Activated T-helper 1 cell treated with anti-CD3 and anti-CD28 coated beads, Interleukin-12 subunit alpha, Interleukin-12 subunit beta, Interleukin-2, Interleukin-4 antibody, amounts not matched to agents 30 ng/mL and 10 ng/mL and 1 ng/mL, durations not matched to agents 14 hours and 24 hours and 36 hours (primary cell): ENCODE results near the gene HASPIN. TPM values are rescaled to one million over a fixed set of nuclear protein-coding genes. Genes with fewer than 3 reads are reported as not detected.

Source experiments
- DNase-seq: peaks from one replicate; pipeline ENCODE4 v3.0.0; 2021; ENCODE audit warnings: low spot score
- H3K27ac Mint-ChIP-seq: one replicate; pipeline ENCODE4 v1.8.0; 2021; ENCODE audit warnings: mild to moderate bottlenecking, mixed read lengths
- H3K27me3 Mint-ChIP-seq: one replicate; pipeline ENCODE4 v1.8.0; 2022; ENCODE audit warnings: mild to moderate bottlenecking, moderate library complexity, mixed read lengths; ENCODE audit not compliant: insufficient read depth
- H3K36me3 Mint-ChIP-seq: one replicate; pipeline ENCODE4 v1.8.0; 2021; ENCODE audit warnings: low read depth, mixed read lengths
- H3K4me1 Mint-ChIP-seq: one replicate; pipeline ENCODE4 v1.8.0; 2021; ENCODE audit warnings: low read depth, mixed read lengths
- H3K4me3 Mint-ChIP-seq: one replicate; pipeline ENCODE4 v1.8.0; 2021; ENCODE audit warnings: mild to moderate bottlenecking, moderate library complexity, mixed read lengths
- H3K9me3 Mint-ChIP-seq: one replicate; pipeline ENCODE4 v1.8.0; 2021; ENCODE audit warnings: mixed read lengths
- intact Hi-C: fragments of 100-400 bp; cut with micrococcal nuclease; formaldehyde crosslinking; loops from one replicate; pipeline ENCODE4 v1.15.1; 2024
- total RNA-seq: library from RNA; stranded (reverse); gene quantifications from 2 replicates; pipeline ENCODE4 v1.2.3, GENCODE V29; 2022

Gene HASPIN
- total RNA-seq, 1 donor from 2014 or later, result 26.1 TPM

GRCh38 chr17:3750296-3750695, 26.6 kb downstream of the HASPIN start:
- H3K36me3 Mint-ChIP-seq, result no peaks in the 10 kb centered on the region
- H3K4me3 Mint-ChIP-seq, result peak overlapping the region; percentile 67
- H3K27me3 Mint-ChIP-seq, result peaks cover 7% of the 10 kb centered on the region
- DNase-seq, result no peak
- intact Hi-C loops, result loop anchor here (2.0 kb wide), 2 partner anchors 13 to 15 kb away; no protein-coding TSS in a partner anchor
- no peaks in the 10 kb centered on the region for H3K9me3 Mint-ChIP-seq
- H3K4me1 Mint-ChIP-seq, result peaks cover 30% of the 10 kb centered on the region
- H3K27ac Mint-ChIP-seq, result peak overlapping the region; percentile 84

GRCh38 chr17:3750926-3751325, 27.2 kb downstream of the HASPIN start:
- Mint-ChIP-seq H3K36me3 (no peaks in the 10 kb centered on the region), H3K9me3 (no peaks in the 10 kb centered on the region), H3K27ac (peak overlapping the region; percentile 84), H3K4me3 (peak overlapping the region; percentile 67), H3K4me1 (peaks cover 30% of the 10 kb centered on the region), H3K27me3 (peaks cover 2% of the 10 kb centered on the region)
- DNase-seq, result peak; percentile 44
- intact Hi-C loops, result loop anchor here (2.0 kb wide), 2 partner anchors 14 kb away; no protein-coding TSS in a partner anchor

GRCh38 chr17:3751836-3752235, 28.1 kb downstream of the HASPIN start:
- Mint-ChIP-seq H3K4me3 (no peak overlapping the region), H3K36me3 (no peaks in the 10 kb centered on the region), H3K9me3 (no peaks in the 10 kb centered on the region), H3K4me1 (peaks cover 30% of the 10 kb centered on the region), H3K27me3 (peaks cover 3% of the 10 kb centered on the region), H3K27ac (no peak overlapping the region)
- intact Hi-C loops, result loop anchor here (2.0 kb wide), 2 partner anchors 13 to 15 kb away; no protein-coding TSS in a partner anchor
- DNase-seq, result no peak

DNA sequence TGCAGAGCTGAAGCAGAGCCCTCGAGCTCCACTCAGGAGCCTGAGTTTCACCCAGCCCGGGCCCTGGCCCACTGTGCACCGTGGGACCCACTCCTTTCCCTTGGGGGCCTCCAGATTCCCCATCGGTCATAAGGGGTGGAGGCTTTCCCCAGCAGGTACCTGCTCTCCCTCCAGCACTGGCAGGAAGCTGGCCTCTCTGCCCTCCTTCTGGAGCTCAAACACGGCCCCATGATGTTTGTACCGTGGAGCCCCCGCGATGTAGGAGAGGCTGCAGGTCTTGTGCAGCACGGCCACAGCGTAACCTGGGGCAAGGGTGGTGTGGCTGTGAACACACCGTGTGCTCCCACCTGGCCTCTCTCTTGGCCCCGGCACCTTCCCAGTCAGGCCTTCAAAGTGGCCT, 29.9 kb downstream of the HASPIN start:
- no peak for DNase-seq
- peaks cover 3% of the 10 kb centered on the region for H3K36me3 Mint-ChIP-seq
- peaks cover 3% of the 10 kb centered on the region for H3K27me3 Mint-ChIP-seq
- H3K27ac Mint-ChIP-seq, result no peak overlapping the region
- intact Hi-C loops, result no loop called here
- H3K9me3 Mint-ChIP-seq, result no peaks in the 10 kb centered on the region
- no peak overlapping the region for H3K4me3 Mint-ChIP-seq
- H3K4me1 Mint-ChIP-seq, result peaks cover 27% of the 10 kb centered on the region

DNA sequence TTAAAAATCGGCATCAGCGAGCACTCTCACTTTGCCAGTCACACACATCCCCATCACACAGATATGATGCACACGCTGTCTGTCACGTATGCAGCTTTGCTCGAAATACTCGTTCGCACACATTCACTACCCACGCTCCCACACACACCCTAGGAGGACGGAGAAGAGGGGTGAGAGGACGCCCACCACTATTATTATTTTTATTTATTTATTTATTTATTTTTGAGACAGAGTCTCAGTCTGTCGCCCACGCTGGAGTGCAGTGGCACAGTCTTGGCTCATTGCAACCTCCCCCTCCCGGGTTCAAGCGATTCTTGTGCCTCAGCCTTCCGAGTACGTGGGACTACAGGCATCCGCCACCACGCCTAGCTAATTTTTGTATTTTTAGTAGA, 30.4 kb downstream of the HASPIN start:
- peaks cover 23% of the 10 kb centered on the region for H3K4me1 Mint-ChIP-seq
- no peaks in the 10 kb centered on the region for H3K9me3 Mint-ChIP-seq
- peaks cover 3% of the 10 kb centered on the region for H3K36me3 Mint-ChIP-seq
- H3K27me3 Mint-ChIP-seq, result peaks cover 3% of the 10 kb centered on the region
- DNase-seq, result no peak
- no peak overlapping the region for H3K27ac Mint-ChIP-seq
- intact Hi-C loops, result no loop called here
- peak overlapping the region; percentile 15 for H3K4me3 Mint-ChIP-seq

- intact Hi-C loops, result loop anchor here (1.0 kb wide), 1 partner anchor 9 kb away; no protein-coding TSS in a partner anchor
Measured at GRCh38 chr17:3754458-3755334, 31.0 kb downstream of the HASPIN start.

GRCh38 chr17:3755335-3756030, 31.8 kb downstream of the HASPIN start:
- intact Hi-C loops, result loop anchor here (1.0 kb wide), 1 partner anchor 8 kb away; no protein-coding TSS in a partner anchor
- Mint-ChIP-seq H3K27me3 (peaks cover 3% of the 10 kb centered on the region), H3K4me3 (no peak overlapping the region), H3K27ac (no peak overlapping the region), H3K36me3 (peaks cover 9% of the 10 kb centered on the region), H3K9me3 (peaks cover 12% of the 10 kb centered on the region), H3K4me1 (peaks cover 13% of the 10 kb centered on the region)
- DNase-seq, result no peak

More at GRCh38 chr17:3754458-3755334, 31.0 kb downstream of the HASPIN start:
- DNase-seq, result peak; percentile 40
- Mint-ChIP-seq H3K9me3 (peaks cover 6% of the 10 kb centered on the region), H3K27ac (no peak overlapping the region), H3K27me3 (peaks cover 3% of the 10 kb centered on the region), H3K36me3 (peaks cover 5% of the 10 kb centered on the region), H3K4me3 (no peak overlapping the region), H3K4me1 (peaks cover 21% of the 10 kb centered on the region)

DNA sequence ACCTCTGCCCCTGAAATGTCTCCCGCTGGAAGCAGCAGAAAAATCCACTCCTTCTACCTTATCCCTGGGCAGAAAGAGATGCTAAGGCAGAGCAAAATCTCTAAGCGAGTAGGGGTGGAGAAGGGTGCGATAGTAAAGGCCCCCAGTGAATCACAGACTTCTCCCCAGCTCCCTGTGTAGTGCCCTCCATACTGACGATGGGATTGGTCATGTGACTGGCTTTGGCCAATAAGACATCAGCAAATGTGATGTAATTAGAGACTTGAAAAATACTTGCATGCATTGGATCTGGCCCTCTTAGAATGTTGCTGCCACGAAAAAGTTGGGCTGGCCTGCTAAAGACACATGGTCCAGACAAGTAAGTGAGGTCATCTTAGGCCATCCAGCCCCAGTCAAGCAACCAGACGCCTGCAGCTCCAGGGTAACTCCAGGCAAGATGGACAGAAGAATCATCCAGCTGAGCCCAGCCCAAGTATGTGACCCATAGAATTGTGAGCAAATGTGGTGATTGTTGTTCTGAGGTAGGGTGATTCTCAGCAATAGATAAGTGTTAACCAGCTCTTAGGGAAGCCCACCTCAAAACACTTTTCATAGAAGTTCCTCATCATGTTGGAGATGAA, 36.0 kb downstream of the HASPIN start:
- Mint-ChIP-seq H3K27ac (peak overlapping the region; percentile 27), H3K27me3 (peaks cover 2% of the 10 kb centered on the region), H3K36me3 (peaks cover 17% of the 10 kb centered on the region), H3K9me3 (peaks cover 17% of the 10 kb centered on the region), H3K4me1 (peaks cover 25% of the 10 kb centered on the region), H3K4me3 (no peak overlapping the region)
- intact Hi-C loops, result no loop called here
- no peak for DNase-seq

DNA sequence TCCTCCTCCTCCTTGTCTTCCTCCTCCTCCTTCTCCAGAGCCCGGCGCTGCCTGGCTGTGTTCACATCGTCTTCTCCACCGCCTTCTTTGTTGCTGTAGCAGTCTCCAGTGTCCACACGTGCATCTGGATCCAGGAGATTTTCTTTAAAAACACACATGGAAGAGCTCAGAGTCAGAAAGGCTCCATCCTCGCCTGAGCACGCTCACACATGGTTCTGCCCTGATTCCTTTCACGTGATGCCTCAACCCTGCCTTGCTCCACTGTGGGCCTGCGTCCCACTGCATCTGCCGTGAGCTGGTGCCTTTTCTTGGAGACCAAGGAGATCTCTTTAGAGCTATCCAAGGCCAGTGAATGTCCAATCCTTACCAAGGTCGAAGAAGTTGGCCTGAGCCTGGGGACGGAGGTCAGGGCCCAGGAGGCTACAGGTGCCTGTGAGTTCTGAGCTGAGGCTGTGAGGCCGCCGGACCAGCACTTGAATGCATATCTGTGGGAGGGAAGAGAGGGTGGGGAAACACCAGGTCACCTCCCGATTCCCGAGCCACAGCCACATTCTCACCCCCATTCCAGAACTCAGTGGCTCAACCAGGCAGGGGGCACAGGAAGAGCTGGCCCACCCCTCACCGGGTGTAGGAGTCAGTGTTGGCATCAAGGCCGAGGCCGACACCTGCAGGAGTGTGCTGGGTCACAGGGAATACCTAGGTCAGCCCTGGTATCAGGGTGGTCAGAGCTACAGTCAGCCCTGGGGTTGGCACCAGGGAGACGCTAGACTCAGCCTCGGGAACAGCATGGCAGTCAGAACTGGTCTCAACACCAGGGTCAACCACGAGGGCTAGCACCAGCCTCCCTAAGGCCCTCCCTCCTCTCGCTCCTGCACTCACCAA, 37.6 kb downstream of the HASPIN start:
- Mint-ChIP-seq H3K4me3 (no peak overlapping the region), H3K9me3 (peaks cover 17% of the 10 kb centered on the region), H3K36me3 (peaks cover 17% of the 10 kb centered on the region), H3K27me3 (peaks cover 1% of the 10 kb centered on the region), H3K4me1 (peaks cover 40% of the 10 kb centered on the region), H3K27ac (no peak overlapping the region)
- intact Hi-C loops, result no loop called here
- no peak for DNase-seq

DNA sequence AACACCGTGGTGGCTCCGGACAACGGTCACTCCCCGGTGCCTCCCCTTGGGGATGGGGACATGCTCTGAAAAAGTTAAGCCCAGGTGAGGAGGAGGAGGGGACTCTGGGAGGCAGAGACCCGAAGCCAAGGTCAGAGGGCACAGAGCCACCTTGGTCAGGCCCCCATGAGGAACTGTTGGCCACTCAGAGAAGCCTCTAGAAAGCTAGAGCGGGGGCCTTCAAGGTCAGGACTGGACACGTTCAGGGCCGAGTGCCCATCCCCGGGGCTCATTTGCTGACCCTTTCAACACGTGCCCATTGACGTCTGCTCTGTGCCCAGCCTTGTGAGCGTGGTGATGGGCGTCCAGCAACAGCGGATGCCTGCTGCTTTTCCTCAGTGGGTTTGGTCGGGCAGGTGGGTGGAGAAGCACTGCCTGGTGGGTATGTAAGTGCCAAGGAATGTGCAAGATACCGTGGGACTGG, 38.2 kb downstream of the HASPIN start:
- Mint-ChIP-seq H3K27ac (peak overlapping the region; percentile 29), H3K27me3 (no peaks in the 10 kb centered on the region), H3K4me3 (no peak overlapping the region), H3K4me1 (peaks cover 46% of the 10 kb centered on the region), H3K9me3 (peaks cover 20% of the 10 kb centered on the region), H3K36me3 (peaks cover 20% of the 10 kb centered on the region)
- no peak for DNase-seq
- intact Hi-C loops, result no loop called here

GRCh38 chr17:3762922-3763776, 39.4 kb downstream of the HASPIN start:
- Mint-ChIP-seq H3K36me3 (peaks cover 22% of the 10 kb centered on the region), H3K9me3 (peaks cover 26% of the 10 kb centered on the region), H3K4me3 (peak overlapping the region; percentile 71), H3K27me3 (no peaks in the 10 kb centered on the region), H3K4me1 (peaks cover 51% of the 10 kb centered on the region), H3K27ac (peak overlapping the region; percentile 96)
- peak; percentile 44 for DNase-seq
- intact Hi-C loops, result loop anchor here (1.0 kb wide), 3 partner anchors 8 to 33 kb away; no protein-coding TSS in a partner anchor
